Thyroid gland (tissue), 4 donors: ENCODE data around the gene RDH13. TPM values are rescaled to one million over a fixed set of nuclear protein-coding genes. Genes with fewer than 3 reads are reported as not detected.
"Not testable (repeated sequence)": the region's sequence is repeated elsewhere in the genome, so short reads cannot be mapped to it uniquely, and the experiment has no call there.

Source experiments
- DNase-seq, 2 donors: peaks; one replicate each; pipeline ENCODE4 v3.0.0-alpha.2; 2019
- H3K27ac ChIP-seq, 3 donors: fragments of 200-600 bp; sonication (generic); 1 replicate in 2 of 3; 2 replicates in 1 of 3; pipeline ENCODE4 v1.5.1; 2016 to 2019; ENCODE audit warnings: mild to moderate bottlenecking in 1 of 3, moderate library complexity in 1 of 3
- H3K27me3 ChIP-seq: fragments of 200-600 bp; sonication (generic); one replicate; pipeline ENCODE4 v1.5.1; 2019
- H3K36me3 ChIP-seq, 2 donors: fragments of 200-600 bp; sonication (generic); one replicate each; pipeline ENCODE4 v1.5.1; 2016 to 2019
- H3K4me1 ChIP-seq, 2 donors: fragments of 200-600 bp; sonication (generic); one replicate each; pipeline ENCODE4 v1.5.1; 2017 to 2019
- H3K4me3 ChIP-seq, 3 donors: fragments of 200-600 bp; sonication (generic); replicated peaks in 1 of 3; 1 replicate in 2 of 3; 2 replicates in 1 of 3; pipeline ENCODE4 v1.5.1; 2016; ENCODE audit warnings: mild to moderate bottlenecking in 1 of 3
- H3K9me3 ChIP-seq: fragments of 200-600 bp; sonication (generic); one replicate; pipeline ENCODE4 v1.5.1; 2017
- CTCF ChIP-seq, 6 experiments: fragments of 200-600 bp in 3 of 6; fragments of 450-650 bp in 3 of 6; sonication (generic) in 3 of 6; IDR thresholded peaks; one replicate each; pipeline ENCODE4 v1.5.1; 2016 to 2019; ENCODE audit warnings: antibody characterized with exemption in 6 of 6, mild to moderate bottlenecking in 2 of 6, inconsistent platforms in 1 of 6, moderate library complexity in 1 of 6
- POLR2A ChIP-seq, 2 donors: fragments of 450-650 bp; IDR thresholded peaks; one replicate each; pipeline ENCODE4 v1.6.1; 2017; ENCODE audit warnings: antibody characterized with exemption in 2 of 2, mild to moderate bottlenecking in 2 of 2, moderate library complexity in 1 of 2
- WGBS, 2 donors: methylation state at CpG; one replicate each; pipeline ENCODE4 v1.1.5; 2017; 5-methylcytosine and 5-hydroxymethylcytosine counted together
- intact Hi-C: fragments of 100-400 bp; cut with DNase I; formaldehyde crosslinking; loops from one replicate; pipeline ENCODE4 v1.15.1; 2023
- total RNA-seq, 4 donors: library from RNA; depleted of rRNA; stranded (reverse); fragments of >200 nt; gene quantifications; one replicate each; pipeline ENCODE4 v1.2.3, GENCODE V29; 2016

The RDH13 gene
- total RNA-seq, 4 donors from 2014 or later, result 35.7 to 44.1 (median 38.3) TPM

- H3K36me3 ChIP-seq, result no peaks in the 10 kb centered on the region
- 31 to 38% methylated on average over 3 of the region's 3 CpGs for WGBS, 2 donors
- no peak for TF ChIP-seq CTCF (IDR thresholded peaks at IDR 0.05)
- TF ChIP-seq POLR2A (IDR thresholded peaks at IDR 0.05), result no peak
- H3K4me3 ChIP-seq, result no peak overlapping the region
- H3K27ac ChIP-seq, result no peak overlapping the region
- peaks cover 0 to 4% of the 10 kb centered on the region in 2 donors for H3K4me1 ChIP-seq
- H3K27me3 ChIP-seq, result no peaks in the 10 kb centered on the region
- DNase-seq, result no peak
- intact Hi-C loops, result no loop called here
- H3K9me3 ChIP-seq, result no peaks in the 10 kb centered on the region
These were observed 4.9 kb upstream of the RDH13 start for GRCh38 chr19:55067869-55068268.

GRCh38 chr19:55066107-55066709 lies 3.3 kb upstream of the RDH13 start:
- WGBS, 2 donors, result 29 to 36% methylated on average over 2 of the region's 2 CpGs
- Histone ChIP-seq H3K27ac (no peak overlapping the region), H3K4me3 (no peak overlapping the region), H3K36me3 (no peaks in the 10 kb centered on the region), H3K9me3 (no peaks in the 10 kb centered on the region), H3K27me3 (no peaks in the 10 kb centered on the region), H3K4me1 (peaks cover 7 to 16% of the 10 kb centered on the region in 2 donors)
- TF ChIP-seq POLR2A (IDR thresholded peaks at IDR 0.05) (no peak), CTCF (IDR thresholded peaks at IDR 0.05) (no peak)
- no peak for DNase-seq
- intact Hi-C loops, result no loop called here

GRCh38 chr19:55065516-55065915 lies 2.6 kb upstream of the RDH13 start:
- H3K4me3 ChIP-seq, H3K27me3 ChIP-seq, intact Hi-C loops, H3K9me3 ChIP-seq, H3K36me3 ChIP-seq, DNase-seq, H3K27ac ChIP-seq: not testable (repeated sequence)
- WGBS, 2 donors, result 57 to 72% methylated on average over 9 of the region's 9 CpGs
- peaks cover 7 to 16% of the 10 kb centered on the region in 2 donors for H3K4me1 ChIP-seq

GRCh38 chr19:55063492-55063843 lies 520 bp upstream of the RDH13 start:
- no peaks in the 10 kb centered on the region for H3K27me3 ChIP-seq
- H3K4me1 ChIP-seq, result peaks cover 7 to 12% of the 10 kb centered on the region in 2 donors
- no peaks in the 10 kb centered on the region for H3K9me3 ChIP-seq
- H3K27ac ChIP-seq, result peak overlapping the region; percentile 44 to 46 (median 45)
- TF ChIP-seq POLR2A (IDR thresholded peaks at IDR 0.05) (no peak), CTCF (IDR thresholded peaks at IDR 0.05) (no peak)
- intact Hi-C loops, result no loop called here
- DNase-seq, result no peak
- H3K4me3 ChIP-seq, result peak overlapping the region in 1 of 3 donors; percentile 70
- WGBS, 2 donors, result 71 to 85% methylated on average over 1 to 2 of the region's 3 CpGs
- peaks cover 0 to 2% of the 10 kb centered on the region in 2 donors for H3K36me3 ChIP-seq

- H3K27ac ChIP-seq, H3K9me3 ChIP-seq, intact Hi-C loops, H3K4me3 ChIP-seq, DNase-seq, H3K27me3 ChIP-seq: not testable (repeated sequence)
- WGBS, 2 donors, result 80 to 89% methylated on average over 8 to 9 of the region's 9 CpGs
- H3K4me1 ChIP-seq, result peaks cover 7 to 12% of the 10 kb centered on the region in 2 donors
- H3K36me3 ChIP-seq, result peaks cover 23 to 32% of the 10 kb centered on the region in 2 donors
These were observed 2.7 kb downstream of the RDH13 start for GRCh38 chr19:55060287-55060686.

GRCh38 chr19:55058781-55059610 lies 4.0 kb downstream of the RDH13 start:
- TF ChIP-seq CTCF (IDR thresholded peaks at IDR 0.05), result no peak
- TF ChIP-seq POLR2A (IDR thresholded peaks at IDR 0.05), result no peak
- Histone ChIP-seq H3K27me3 (no peaks in the 10 kb centered on the region), H3K4me1 (peaks cover 7 to 12% of the 10 kb centered on the region in 2 donors), H3K27ac (no peak overlapping the region), H3K36me3 (peaks cover 29 to 42% of the 10 kb centered on the region in 2 donors), H3K4me3 (no peak overlapping the region), H3K9me3 (no peaks in the 10 kb centered on the region)
- no peak for DNase-seq
- intact Hi-C loops, result no loop called here
- WGBS, 2 donors, result 97 to 98% methylated on average over 23 of the region's 23 CpGs
